ENCODE results near the gene MTSS2.
"Not testable (repeated sequence)": the region's sequence is repeated elsewhere in the genome, so short reads cannot be mapped to it uniquely, and the experiment has no call there.

The MTSS2 gene

DNA sequence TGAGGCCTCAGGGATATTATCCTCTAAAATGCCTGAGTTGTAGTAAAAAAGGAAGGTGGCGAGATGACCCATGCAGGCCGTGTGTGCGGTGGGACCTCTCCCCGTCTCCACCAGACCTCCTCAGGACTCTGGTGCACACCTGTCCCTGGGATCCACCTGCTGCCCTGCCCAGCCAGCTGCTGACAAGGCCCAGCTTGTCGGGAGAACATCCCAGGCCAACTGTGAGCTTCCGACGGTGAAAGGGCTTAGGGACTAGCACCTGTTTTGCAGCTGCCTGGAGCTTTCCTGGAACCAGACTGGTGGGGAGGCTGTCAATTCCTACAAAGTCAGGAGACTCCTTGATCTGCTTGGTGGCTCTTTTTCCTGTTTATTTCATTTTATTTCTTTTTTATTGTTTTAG lies 27.9 kb downstream of the MTSS2 start:
- in situ Hi-C loops (cut with MboI; ENCODE audit: low sequenced_read_pairs) = no loop called here

DNA sequence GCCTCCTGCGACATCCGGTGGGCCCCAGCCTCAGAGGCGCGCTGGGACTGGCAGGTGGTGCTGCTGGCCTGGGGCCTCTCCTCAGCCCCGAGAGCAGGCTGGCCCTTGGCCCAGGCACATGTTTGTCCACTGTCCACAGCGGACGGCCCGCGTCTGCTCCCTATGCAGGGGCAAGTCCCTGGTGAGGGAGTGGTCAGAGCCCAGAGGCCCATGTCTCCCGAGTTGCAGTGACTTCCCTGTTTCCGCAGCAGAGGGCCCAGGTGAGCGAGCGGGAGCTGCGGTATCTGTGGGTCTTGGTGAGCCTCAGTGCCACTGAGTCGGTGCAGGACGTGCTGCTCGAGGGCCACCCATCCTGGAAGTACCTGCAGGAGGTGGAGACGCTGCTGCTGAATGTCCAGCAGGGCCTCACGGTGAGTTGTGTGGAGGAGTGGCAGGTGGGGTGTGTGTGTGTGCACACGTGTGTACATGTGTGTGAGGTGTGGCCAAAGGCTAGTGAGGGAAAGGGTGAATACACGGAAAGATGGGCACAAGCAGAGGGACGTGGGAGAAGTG lies 29.1 kb downstream of the MTSS2 start:
- in situ Hi-C loops (cut with MboI; ENCODE audit: low sequenced_read_pairs) = no loop called here

DNA sequence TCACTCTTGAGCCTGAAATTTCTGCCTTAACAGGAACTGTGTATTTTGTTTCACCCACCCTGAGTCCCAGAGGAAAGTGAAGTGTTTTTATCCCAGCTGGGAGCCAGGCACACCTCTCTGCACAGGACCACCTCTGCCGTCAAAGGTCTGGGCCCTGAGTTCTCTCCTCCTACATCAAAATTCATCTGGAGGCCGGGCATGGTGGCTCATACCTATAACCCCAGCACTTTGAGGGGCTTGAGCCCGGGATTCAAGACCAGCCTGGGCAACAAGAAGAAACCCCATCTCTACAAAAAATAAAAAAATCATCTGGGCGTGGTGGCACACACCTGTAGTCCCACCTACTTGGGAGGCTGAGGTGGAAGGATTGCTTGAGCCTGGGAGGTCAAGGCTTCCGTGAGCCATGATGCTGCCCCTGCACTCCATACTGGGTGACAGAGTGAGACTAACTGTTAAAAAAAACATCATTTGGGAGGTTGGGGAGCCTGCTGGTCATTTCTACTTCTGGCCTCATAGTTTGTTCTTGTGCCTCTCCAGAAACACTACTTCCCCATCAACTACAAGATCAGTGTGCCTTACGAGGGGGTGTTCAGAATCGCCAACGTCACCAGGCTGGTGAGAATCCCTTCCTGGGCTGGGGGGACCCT lies 29.7 kb downstream of the MTSS2 start:
- in situ Hi-C loops (cut with MboI; ENCODE audit: low sequenced_read_pairs) = no loop called here

DNA sequence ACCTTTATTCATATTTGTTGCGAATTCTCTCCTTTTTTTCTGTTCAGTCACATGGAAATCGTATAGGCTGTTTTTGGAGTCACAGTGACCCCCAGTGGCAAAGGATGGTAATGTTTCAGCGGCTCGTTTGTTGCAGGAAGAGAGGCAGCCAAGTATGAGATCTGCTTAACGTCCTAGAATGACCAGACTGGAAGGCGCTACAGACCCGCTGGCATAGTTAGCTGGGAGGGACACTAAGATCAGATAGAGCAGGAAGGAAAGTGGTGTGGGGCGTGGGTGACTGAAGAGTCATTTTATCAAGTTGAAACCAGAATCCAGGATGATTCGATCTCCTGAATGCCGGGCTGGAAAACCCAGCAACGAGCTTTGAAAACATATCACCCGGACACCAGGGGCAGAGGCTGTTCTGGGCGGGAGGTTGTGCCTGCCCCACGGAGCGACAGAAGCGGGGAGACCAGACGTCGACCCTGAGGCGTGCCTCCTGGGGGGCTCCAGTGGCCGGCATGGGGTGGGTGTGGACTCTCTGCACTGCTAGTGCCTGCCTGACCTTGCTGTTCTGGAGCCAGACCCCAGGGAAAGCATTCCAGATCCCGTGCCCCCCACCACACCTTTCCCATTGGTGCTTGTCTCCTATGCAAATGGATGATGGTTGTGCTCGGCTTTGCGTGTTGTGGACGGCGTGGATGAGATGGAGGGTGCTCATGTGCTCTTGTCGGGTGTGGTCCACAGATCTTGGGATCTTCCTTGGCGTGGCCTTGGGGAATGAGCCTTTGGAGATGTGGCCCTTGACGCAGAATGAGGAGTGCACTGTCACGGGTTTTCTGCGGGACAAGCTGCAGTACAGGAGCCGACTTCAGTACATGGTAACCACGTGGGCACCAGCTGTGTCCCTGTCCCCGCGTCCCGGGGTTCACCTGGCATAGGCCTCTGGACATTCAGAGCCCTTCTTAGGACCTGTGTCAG lies 31.8 kb downstream of the MTSS2 start:
- in situ Hi-C loops (cut with MboI; ENCODE audit: low sequenced_read_pairs) = no loop called here

DNA sequence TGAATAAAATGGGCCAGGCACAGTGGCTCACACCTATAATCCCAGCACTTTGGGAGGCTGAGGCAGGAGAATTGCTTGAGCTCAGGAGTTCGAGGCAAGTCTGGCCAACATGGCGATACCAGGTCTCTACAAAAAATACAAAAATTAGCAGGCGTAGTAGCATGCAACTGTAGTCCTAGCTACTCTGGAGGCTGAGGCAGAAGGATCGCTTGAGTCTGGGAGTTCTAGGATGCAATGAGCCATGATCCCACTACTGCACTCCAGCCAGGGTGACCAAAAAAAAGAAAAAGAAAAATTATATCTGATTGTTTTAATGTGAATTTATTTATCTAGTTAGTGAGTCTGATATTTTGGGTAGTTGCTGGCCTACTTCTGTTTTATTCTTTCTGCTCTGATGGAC lies 32.4 kb downstream of the MTSS2 start:
- in situ Hi-C loops (cut with MboI; ENCODE audit: low sequenced_read_pairs) = no loop called here

DNA sequence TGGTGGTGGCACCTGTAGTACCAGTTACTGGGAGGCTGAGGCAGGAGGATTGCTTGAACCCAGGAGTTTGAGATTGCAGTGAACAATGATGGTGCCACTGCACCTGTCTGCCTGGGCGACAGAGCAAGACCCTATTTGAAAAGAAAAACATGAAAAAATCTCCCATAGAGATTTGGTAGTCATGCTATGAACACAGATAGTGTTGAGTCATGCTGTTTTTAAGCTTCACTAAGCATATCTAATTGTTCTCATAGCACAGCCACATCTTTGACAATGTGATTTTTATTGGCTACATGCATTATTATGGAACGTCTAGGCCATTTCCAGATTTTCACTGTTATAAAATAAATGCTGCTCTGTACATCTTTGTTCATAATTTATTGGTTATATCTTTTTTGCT lies 33.5 kb downstream of the MTSS2 start:
- in situ Hi-C loops (cut with MboI; ENCODE audit: low sequenced_read_pairs) = no loop called here

DNA sequence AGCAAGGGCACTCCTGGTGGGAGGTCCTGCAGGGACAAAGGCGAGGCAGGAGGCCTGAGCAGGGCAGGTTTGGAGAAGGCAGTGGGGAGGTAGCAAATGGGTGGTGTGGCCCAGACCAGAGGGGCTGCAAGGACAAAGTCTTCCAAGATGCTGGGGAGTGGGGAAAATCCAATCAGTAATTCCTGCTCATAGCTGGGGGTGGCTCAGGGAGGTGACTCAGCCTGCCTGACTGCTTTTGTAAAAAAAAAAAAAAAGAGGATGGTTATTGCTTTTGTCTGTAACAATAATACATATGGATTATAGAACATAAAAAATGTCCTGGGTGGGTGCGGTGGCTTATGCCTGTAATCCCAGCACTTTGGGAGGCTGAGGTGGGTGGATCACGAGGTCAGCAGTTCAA lies 34.3 kb downstream of the MTSS2 start:
- in situ Hi-C loops (cut with MboI; ENCODE audit: low sequenced_read_pairs) = no loop called here

DNA sequence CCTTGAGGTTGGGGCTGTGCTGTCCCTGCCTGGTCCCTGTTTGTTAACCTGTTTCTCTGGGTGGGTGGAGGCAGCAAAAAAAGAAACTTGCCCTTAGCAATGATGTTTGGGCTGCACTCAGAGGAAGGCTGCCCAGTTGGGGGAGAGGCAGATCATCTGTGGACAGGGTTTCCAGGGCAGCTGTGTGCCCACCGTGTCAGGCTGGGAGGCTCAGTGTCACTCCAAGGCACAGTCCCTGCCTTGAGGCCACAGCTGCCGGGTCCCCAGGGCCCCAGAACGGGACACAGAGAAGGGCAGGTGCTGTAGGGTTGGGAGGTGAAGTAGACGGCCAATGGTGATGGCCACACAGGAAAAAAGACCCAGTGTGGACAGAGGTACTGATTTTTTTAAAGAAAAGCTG lies 35.6 kb downstream of the MTSS2 start:
- in situ Hi-C loops (cut with MboI; ENCODE audit: low sequenced_read_pairs) = no loop called here

DNA sequence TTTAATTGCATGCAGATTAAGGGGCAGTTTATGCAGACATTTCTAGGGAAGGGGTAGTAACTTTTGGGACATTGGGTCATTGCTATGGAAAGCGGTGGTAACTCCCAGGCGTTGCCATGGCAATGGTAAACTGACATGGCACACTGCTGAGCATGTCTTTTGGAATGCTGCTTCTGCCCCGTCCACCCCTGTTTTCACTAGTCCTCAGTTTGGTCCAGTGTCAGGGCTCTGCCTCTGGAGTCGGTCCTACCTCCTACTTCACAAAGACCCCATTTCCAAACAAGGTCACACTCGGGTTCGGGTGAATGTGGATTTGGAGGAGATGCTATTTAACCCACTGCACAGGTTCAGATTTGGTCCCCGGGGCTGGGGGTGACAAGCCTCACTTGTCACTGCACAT lies 36.6 kb downstream of the MTSS2 start:
- in situ Hi-C loops (cut with MboI; ENCODE audit: low sequenced_read_pairs) = no loop called here

DNA sequence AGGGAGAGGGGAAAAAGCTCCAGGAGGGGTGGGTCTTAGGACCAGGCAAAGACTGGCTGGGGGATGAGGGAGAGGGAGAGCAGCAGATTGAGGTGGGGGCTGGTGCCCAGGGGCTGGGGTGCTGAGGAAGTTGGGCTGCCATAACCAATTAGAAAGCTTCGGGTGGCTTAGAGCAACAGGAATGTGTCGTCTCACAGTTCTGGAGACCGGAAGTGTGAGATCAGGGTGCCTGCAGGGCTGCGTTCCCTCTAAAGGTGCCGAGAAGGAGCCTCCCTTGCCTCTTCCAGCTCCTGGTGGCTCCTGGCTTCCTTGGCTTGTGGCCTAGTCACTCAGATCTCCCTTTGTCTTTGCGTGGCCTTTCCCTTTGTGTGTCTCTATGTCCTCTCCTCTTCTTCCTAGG lies 37.2 kb downstream of the MTSS2 start:
- in situ Hi-C loops (cut with MboI; ENCODE audit: low sequenced_read_pairs) = no loop called here

DNA sequence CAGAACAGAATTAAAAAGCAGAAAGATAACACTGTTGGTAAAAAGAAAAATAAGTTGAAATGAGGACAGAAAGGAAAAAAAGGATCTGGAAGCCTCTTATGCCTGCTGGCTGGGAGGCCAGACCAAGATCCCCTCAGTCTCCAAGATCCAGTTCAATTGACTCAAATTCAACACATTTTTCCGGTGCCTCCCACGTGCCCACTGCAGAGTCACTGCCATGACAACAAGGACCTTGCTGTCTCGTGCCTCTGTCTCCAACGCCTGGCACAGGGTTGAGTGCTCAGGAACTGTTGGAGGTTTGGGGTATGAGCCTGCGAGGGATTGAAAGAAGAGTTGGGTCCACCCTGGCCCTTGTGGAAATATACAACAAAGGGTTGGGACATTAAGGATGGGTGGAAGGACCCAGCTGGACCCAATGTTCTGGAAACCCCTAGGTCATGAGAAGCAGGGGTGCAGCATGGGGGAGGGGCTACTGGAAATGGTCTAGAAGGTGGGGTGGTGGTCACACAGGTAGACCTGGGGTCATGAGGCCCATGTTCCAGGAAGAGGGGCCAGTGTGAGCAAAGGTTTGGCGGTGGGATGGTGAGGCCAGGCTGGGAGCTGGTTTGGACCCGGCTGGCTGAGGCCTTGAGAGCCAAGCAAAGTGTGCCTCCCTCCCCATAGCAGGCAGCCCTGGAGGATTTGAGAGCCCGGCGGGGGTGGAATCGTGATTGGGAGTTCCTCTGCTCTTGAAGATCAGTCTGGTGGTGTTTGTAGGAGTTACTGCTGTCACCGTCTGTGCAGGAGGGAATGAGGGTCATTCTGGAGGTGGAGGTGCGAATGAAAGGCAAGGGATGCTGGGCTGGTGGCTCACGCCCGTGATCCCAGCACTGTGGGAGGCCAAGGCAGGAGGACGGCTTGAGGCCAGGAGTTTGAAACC lies 38.2 kb downstream of the MTSS2 start:
- in situ Hi-C loops (cut with MboI; ENCODE audit: low sequenced_read_pairs) = no loop called here

DNA sequence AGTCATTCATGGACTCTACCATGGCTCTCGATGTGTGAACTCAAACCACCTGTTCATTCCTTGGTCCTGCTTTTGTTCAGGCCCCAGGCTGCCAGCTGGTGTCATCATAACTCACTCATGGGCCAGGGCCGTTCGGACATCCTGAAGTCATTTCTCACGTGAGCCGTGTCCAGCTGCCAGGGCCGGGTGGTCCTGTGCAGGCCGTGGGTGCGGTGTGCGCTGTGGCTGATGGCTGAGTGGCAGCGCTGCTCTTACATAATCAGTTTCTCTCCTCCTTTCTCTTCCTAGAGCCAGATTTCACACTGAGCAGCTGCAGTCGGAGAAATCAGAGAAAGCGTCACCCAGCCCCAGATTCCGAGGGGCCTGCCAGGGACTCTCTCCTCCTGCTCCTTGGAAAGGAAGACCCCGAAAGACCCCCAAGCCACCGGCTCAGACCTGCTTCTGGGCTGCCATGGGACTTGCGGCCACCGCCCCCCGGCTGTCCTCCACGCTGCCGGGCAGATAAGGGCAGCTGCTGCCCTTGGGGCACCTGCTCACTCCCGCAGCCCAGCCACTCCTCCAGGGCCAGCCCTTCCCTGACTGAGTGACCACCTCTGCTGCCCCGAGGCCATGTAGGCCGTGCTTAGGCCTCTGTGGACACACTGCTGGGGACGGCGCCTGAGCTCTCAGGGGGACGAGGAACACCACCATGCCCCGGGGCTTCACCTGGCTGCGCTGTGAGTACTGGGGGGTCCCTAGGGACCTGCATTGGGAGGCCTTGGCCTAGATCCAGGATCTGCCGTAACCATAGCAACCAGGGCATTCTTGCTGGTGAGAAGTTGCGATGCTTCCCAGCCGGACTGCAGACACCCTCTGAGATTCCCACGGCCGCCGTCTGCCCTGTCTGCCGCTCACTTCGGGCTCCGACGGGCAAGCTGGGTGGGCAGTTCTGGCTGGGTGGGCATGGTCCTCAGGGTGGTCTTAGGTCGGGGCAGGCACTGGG lies 39.3 kb downstream of the MTSS2 start, which contains the start of gene IL34:
Gene IL34, plus strand, starts transcription at position 300 of the 982 bp plus-strand sequence. Its CDS starts 389 bp downstream, at position 689.
- in situ Hi-C loops (cut with MboI; ENCODE audit: low sequenced_read_pairs) = no loop called here

DNA sequence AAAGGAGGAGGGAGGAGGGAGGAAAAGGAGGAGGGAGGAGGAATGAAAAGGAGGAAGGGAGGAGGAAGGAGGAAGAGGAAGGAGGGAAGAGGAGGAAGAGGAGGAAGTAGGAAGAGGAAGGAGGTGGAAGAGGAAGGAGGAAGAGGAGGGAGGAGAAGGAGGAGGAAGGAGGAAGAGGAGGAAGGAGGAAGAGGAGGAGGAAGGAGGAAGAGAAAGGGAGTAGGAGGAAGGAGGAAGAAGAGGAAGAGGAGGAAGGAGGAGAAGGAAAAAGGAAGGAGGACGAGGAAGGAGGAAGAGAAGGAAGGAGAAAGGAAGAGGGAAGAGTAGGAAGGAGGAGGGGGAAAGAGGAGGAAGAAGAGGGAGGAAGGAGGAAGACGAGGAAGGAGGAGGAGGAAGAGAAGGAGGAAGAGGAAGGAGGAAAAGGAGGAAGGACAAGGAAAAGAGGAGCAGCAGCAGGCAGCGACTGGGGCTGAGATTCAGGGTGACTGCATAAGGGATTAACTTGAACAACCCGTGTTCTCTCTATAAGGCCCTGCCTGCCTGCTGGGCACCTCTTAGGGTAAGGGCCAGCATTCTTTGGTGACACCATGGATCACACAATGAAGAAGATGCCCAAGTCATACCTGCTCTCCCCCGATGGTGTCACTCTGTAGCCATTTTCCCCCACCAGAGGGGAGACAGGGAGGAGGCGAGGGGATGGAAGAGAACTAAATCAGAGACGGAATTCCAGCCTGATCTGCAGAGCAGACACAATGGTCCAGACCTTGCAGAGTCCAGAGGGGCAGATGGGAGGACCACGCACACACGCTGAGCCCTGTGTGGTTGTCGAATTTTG lies 40.9 kb downstream of the MTSS2 start:
- in situ Hi-C loops (cut with MboI; ENCODE audit: low sequenced_read_pairs) = no loop called here

DNA sequence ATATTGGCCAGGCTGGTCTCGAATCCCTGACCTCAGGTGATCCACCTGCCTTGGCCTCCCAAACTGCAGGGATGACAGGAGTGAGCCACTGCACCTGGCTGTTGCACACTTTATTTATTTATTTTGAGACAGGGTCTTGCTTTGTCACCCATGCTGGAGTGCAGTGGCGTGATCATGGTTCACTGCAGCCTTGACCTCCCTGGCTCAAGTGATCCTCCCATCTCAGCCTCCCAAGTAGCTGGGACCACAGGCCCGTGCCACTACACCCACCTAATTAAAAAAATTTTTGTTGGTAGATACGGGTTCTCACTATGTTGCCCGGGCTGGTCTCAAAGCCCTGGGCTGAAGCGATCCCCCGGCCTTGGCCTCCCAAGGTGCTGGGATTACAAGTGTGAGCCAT lies 42.6 kb downstream of the MTSS2 start:
- in situ Hi-C loops (cut with MboI; ENCODE audit: low sequenced_read_pairs) = not testable (repeated sequence)

DNA sequence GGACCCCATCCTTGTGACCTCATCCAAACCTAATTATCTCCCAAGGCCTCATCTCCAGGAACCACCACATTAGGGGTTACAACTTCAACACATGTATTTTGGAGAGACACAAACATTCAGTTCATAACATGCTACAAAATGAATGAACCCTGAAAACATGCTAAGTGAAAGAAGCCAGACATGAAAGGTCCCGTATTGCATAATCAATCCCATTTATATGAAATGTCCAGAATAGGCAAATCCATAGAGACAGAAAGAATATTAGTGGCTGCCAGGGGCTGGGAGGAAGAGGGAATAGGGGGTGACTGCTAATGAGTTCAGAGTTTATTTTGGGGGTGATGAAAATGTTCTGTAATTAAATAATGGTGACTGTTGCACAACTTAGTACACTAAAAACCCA lies 43.2 kb downstream of the MTSS2 start:
- in situ Hi-C loops (cut with MboI; ENCODE audit: low sequenced_read_pairs) = no loop called here

DNA sequence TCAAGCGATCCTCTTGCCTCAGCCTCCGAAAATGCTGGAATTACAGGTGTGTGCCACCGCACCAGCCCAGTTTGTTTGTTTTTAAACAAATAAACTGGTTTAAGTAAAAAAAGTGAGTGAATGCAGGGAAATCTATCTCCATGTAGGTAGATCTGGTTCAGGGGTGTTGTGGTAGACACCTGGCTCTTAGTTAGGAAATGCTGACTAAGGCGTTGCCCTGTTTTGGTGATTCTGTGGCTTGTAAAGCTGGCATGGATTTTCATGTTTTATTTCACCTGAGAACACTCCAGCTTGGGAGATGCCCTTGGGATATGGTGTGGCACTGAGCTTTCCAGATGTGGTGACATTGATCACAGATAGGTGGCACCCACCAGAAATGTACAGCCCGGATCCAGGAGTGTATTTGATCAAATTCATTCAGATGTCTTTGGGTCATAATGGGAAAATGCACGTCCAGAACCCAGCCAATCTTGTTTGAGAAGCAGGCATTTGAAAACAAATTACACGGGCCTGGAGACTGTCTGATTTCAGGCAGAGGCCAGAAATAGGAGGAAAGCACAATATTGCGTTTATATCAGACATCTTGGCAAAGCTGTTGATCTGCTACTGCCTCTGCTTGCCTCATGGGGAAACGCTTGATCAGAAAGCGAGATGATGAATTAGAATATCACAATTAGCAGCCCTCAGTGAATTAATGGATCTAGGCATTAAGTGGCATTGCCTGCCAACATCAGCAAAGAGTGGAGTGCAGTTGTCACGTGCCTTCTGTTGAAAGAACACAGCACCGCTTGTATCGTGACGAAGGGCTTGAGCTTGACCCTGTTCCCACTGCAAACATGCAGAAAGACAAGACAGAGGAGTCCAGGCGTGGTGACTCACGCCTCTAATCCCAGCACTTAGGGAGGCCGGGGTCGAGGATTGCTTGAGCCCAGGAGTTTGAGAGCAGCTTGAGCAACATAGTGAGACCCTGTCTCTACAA lies 46.8 kb downstream of the MTSS2 start:
- in situ Hi-C loops (cut with MboI; ENCODE audit: low sequenced_read_pairs) = no loop called here

All from HL-60/S4 (cell line).